OCI-LY1 (cell line): ENCODE data around the gene FAM53B.

Experiments
- CTCF ChIP-seq: fragments of 200-600 bp; sonication (generic), shearing (Covaris generic); IDR thresholded peaks from 2 replicates; pipeline ENCODE4 v1.5.1; 2017; ENCODE audit warnings: mild to moderate bottlenecking, antibody characterized with exemption, low read length, moderate library complexity, mixed read lengths
- EZH2 ChIP-seq: fragments of 200-600 bp; sonication (generic), shearing (Covaris generic); IDR thresholded peaks from 2 replicates; pipeline ENCODE4 v1.8.0; 2017; ENCODE audit warnings: borderline replicate concordance, mixed run types, mild to moderate bottlenecking, antibody characterized with exemption, low read length, moderate library complexity, mixed read lengths

- TF ChIP-seq CTCF (no peak), EZH2 (no peak)
These were observed 79.1 kb downstream of the FAM53B start for GRCh38 chr10:124665091-124665490.
